GM12878 (cell line): ENCODE measurements around the gene FAM151A.

Source experiments
- CEBPZ ChIP-seq: fragments of 150-350 bp; IDR thresholded peaks from 2 replicates; pipeline ENCODE4 v1.6.1; 2016; ENCODE audit warnings: low read depth, low read length
- ESRRA ChIP-seq: IDR thresholded peaks from 2 replicates; pipeline ENCODE4 v1.6.1; 2012; ENCODE audit warnings: mild to moderate bottlenecking, low read length, improper control_type of control experiment
- EZH2 ChIP-seq: IDR thresholded peaks from 2 replicates; pipeline ENCODE4 v1.6.1; 2012; ENCODE audit warnings: low read depth, mild to moderate bottlenecking, control low read depth, inconsistent platforms, low read length, borderline replicate concordance; ENCODE audit not compliant: control insufficient read depth
- POLR2A ChIP-seq: IDR thresholded peaks from 2 replicates; pipeline ENCODE4 v1.6.1; 2011; ENCODE audit warnings: low read depth, mild to moderate bottlenecking, low read length
- POLR2AphosphoS5 ChIP-seq: IDR thresholded peaks from 2 replicates; pipeline ENCODE4 v1.6.1; 2011; ENCODE audit warnings: mild to moderate bottlenecking, low read length, inconsistent platforms
- RCOR1 ChIP-seq: conservative IDR thresholded peaks from 2 replicates; pipeline ENCODE4 v1.6.1; 2012; ENCODE audit warnings: low read depth, low read length, improper control_type of control experiment
- RFX5 ChIP-seq: IDR thresholded peaks from 2 replicates; pipeline ENCODE4 v1.6.1; 2011; ENCODE audit warnings: low read depth, low read length, improper control_type of control experiment
- SIN3A ChIP-seq: IDR thresholded peaks from 2 replicates; pipeline ENCODE4 v1.6.1; 2012; ENCODE audit warnings: low read depth, low read length, improper control_type of control experiment
- TAF1 ChIP-seq: IDR thresholded peaks from 2 replicates; pipeline ENCODE4 v1.6.1; 2011; ENCODE audit warnings: mild to moderate bottlenecking, low read depth, low read length, borderline replicate concordance
- TCF12 ChIP-seq: IDR thresholded peaks from 2 replicates; pipeline ENCODE4 v1.6.1; 2011; ENCODE audit warnings: low read depth, mild to moderate bottlenecking, low read length
- TF ChIP-seq, protein P1 (sequence below), 3 experiments: IDR thresholded peaks in 2 of 3; conservative IDR thresholded peaks in 1 of 3; 2 replicates each; pipeline ENCODE4 v1.5.1; 2011; ENCODE audit warnings: low read depth in 3 of 3, low read length in 3 of 3, mild to moderate bottlenecking in 3 of 3, control low read depth in 2 of 3, moderate library complexity in 2 of 3, inconsistent platforms in 1 of 3, mixed read lengths in 1 of 3; ENCODE audit not compliant: control insufficient read depth in 2 of 3, insufficient read depth in 1 of 3; ENCODE audit errors: extremely low read depth in 1 of 3
- TF ChIP-seq, protein P2 (sequence below): IDR thresholded peaks from 2 replicates; pipeline ENCODE4 v1.6.1; 2011; ENCODE audit warnings: borderline replicate concordance, low read depth, mild to moderate bottlenecking, moderate library complexity, mixed read lengths, low read length; ENCODE audit not compliant: insufficient read depth; ENCODE audit errors: extremely low read length
- TF ChIP-seq, protein P3 (sequence below): IDR thresholded peaks from 2 replicates; pipeline ENCODE4 v1.6.1; 2012; ENCODE audit warnings: low read depth, low read length, improper control_type of control experiment

- no peak for TF ChIP-seq SIN3A
- TF ChIP-seq, protein P1, sequence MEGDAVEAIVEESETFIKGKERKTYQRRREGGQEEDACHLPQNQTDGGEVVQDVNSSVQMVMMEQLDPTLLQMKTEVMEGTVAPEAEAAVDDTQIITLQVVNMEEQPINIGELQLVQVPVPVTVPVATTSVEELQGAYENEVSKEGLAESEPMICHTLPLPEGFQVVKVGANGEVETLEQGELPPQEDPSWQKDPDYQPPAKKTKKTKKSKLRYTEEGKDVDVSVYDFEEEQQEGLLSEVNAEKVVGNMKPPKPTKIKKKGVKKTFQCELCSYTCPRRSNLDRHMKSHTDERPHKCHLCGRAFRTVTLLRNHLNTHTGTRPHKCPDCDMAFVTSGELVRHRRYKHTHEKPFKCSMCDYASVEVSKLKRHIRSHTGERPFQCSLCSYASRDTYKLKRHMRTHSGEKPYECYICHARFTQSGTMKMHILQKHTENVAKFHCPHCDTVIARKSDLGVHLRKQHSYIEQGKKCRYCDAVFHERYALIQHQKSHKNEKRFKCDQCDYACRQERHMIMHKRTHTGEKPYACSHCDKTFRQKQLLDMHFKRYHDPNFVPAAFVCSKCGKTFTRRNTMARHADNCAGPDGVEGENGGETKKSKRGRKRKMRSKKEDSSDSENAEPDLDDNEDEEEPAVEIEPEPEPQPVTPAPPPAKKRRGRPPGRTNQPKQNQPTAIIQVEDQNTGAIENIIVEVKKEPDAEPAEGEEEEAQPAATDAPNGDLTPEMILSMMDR (IDR thresholded peaks at IDR 0.05 in 2 of 3, conservative IDR thresholded peaks at IDR 0.05 in 1 of 3; ENCODE audit: control insufficient read depth in 2 of 3, extremely low read depth in 1 of 3, insufficient read depth in 1 of 3, low read depth in 3 of 3, low read length in 3 of 3): no peak
- no peak for TF ChIP-seq POLR2A
- no peak for TF ChIP-seq POLR2AphosphoS5
- no peak for TF ChIP-seq CEBPZ
- no peak for TF ChIP-seq RFX5
- TF ChIP-seq ESRRA: no peak
- no peak for TF ChIP-seq TCF12
- TF ChIP-seq, protein P2, sequence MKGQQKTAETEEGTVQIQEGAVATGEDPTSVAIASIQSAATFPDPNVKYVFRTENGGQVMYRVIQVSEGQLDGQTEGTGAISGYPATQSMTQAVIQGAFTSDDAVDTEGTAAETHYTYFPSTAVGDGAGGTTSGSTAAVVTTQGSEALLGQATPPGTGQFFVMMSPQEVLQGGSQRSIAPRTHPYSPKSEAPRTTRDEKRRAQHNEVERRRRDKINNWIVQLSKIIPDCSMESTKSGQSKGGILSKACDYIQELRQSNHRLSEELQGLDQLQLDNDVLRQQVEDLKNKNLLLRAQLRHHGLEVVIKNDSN: no peak
- no peak for TF ChIP-seq RCOR1
- no peak for TF ChIP-seq TAF1
- no peak for TF ChIP-seq EZH2
- TF ChIP-seq, protein P3, sequence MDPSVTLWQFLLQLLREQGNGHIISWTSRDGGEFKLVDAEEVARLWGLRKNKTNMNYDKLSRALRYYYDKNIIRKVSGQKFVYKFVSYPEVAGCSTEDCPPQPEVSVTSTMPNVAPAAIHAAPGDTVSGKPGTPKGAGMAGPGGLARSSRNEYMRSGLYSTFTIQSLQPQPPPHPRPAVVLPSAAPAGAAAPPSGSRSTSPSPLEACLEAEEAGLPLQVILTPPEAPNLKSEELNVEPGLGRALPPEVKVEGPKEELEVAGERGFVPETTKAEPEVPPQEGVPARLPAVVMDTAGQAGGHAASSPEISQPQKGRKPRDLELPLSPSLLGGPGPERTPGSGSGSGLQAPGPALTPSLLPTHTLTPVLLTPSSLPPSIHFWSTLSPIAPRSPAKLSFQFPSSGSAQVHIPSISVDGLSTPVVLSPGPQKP: no peak
These were observed 45.7 kb downstream of the FAM151A start for GRCh38 chr1:54577612-54578011.
